Nasal cavity respiratory epithelium epithelial cell of viscerocranial mucosa (primary cell): ENCODE measurements around the gene RNF39. TPM values are rescaled to one million over a fixed set of nuclear protein-coding genes. Genes with fewer than 3 reads are reported as not detected.

Source experiments
- total RNA-seq: library from RNA; depleted of rRNA; stranded (reverse); fragments of >200 nt; gene quantifications from 2 replicates; pipeline ENCODE4 v1.2.3, GENCODE V29; 2014

RNF39 gene
- 1.5 and 3.8 TPM in 2 replicates for total RNA-seq

GRCh38 chr6:30075094-30075789 is at the start of gene RNF39:
RNF39 (minus strand) TSS chr6:30075769; CDS start chr6:30075585, 184 bp downstream.

DNA sequence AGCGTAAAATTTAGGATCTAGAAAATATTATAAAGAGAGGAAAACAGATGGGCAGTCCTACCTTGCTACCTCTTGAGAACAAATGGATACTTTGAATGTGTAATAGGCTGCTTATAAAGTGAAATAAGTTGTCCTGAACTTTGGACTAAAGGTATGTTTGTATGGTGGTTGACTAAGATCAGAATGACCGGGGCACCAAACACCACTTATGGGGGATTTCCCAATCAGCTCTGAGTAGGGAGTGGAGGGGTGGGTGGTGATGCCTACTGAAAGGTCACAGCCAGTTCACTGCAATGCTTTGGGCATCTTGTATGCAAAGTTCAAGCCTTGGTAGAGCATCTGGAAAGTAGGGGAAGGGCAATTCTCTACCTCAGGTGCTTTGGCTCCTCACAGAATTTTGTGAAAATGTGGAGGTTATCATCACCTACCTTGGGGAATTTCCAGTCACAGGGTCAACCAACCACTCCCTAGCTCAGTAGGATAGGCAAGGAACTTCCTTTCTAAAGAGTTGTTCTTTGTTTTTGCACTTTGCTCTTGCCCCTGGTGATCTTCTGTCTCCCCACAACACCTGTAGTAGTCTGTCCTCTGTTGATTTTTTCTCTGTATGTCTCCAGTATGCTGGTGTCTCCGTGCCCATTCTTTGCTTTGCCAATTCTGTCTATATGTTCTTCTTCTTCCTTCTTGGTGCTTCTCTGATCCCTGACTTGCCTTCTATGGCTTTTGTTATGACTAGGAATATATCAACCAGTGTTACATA is 37.6 kb upstream of the RNF39 start, which contains the start of gene TRIM31:
TSS of gene TRIM31 (minus strand) at position 88 of the 757 bp plus-strand sequence. CDS start 285 bp downstream, outside the sequence.

DNA sequence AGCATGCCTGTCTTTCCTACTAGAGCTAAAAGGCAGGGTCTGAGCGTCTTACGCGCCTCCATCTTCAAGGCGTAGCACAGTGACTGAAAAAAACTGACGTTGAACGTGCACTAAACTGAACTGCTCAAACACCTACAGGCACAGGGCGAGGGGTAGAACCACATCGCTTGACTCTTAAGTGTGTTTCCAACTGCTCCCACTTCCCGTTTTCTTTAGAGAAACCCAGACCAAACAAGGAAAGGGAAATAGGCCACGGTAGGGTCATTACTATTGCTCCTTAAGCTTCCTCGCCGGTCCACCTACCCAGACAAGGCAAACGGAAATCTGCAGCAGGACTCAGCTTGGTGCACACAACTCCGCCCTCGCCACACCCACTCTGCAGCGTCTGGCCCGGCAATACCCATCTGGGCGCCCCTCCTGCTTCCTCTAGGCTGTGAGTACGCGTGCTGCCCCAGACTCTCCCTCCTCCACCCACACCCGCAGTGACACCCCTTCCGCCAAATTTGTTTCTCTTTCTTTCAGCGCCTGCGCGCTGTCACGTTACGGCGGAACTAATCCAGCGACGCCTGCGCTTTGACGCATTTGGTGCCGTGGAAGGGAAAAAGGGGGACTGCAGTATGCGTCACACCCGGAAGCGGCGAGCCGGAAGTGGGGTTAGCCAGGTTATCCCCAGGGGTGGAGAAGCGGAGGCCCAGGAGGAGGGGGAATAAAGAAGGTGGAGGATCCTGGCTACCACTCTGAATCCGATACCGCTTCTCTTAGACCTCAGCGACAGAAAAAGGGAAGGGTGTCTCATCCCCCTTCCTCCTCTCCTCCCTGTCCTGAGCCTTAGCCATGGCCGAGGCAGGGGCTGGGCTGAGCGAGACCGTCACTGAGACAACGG is 8.8 kb downstream of the RNF39 start, which contains the start of gene PPP1R11:
TSS of gene PPP1R11 (plus strand) at position 622 of the 883 bp plus-strand sequence. CDS start at position 835, 213 bp downstream.

GRCh38 chr6:30061092-30061857 is 14.3 kb downstream of the RNF39 start, which contains the start of gene POLR1H:
POLR1H (plus strand) TSS chr6:30061265; CDS start chr6:30061525, 260 bp downstream.

Other genes with a start within 250 kb of the RNF39 start
- 2.9 and 9.9 TPM in 2 replicates for gene HLA-G, start 247.9 kb downstream of the RNF39 start, total RNA-seq
- gene HLA-A, start 133.2 kb downstream of the RNF39 start, total RNA-seq = 249 and 290 TPM in 2 replicates
- gene POLR1H, start 14.5 kb downstream of the RNF39 start, total RNA-seq = 18.9 and 61.9 TPM in 2 replicates
- gene PPP1R11, start 8.6 kb downstream of the RNF39 start, total RNA-seq = 24.9 and 25.5 TPM in 2 replicates
- under 0.01 TPM in 2 replicates for gene TRIM31, start 37.3 kb upstream of the RNF39 start, total RNA-seq
- gene TRIM40, start 60.4 kb upstream of the RNF39 start, total RNA-seq = not detected in 2 replicates
- not detected in 2 replicates for gene TRIM10, start 85.4 kb upstream of the RNF39 start, total RNA-seq
- not detected in 2 replicates for gene TRIM15, start 87.8 kb upstream of the RNF39 start, total RNA-seq
- gene TRIM26, start 137.6 kb upstream of the RNF39 start, total RNA-seq = 42.4 and 71.5 TPM in 2 replicates